LNCaP clone FGC (cell line): ENCODE measurements around the gene VAT1L.

Experiments
- DNase-seq: peaks from one replicate; pipeline ENCODE4 v3.0.0-alpha.2; 2011; ENCODE audit warnings: low read depth
- H3K4me3 ChIP-seq: 2 replicates; pipeline ENCODE4 v1.5.1; 2011; ENCODE audit warnings: mild to moderate bottlenecking, low read depth, low read length, control low read depth
- CTCF ChIP-seq: IDR thresholded peaks from 2 replicates; pipeline ENCODE4 v1.5.1; 2012; ENCODE audit warnings: mild to moderate bottlenecking; ENCODE audit not compliant: control insufficient read depth, insufficient read depth; ENCODE audit errors: extremely low read depth

VAT1L gene

DNA sequence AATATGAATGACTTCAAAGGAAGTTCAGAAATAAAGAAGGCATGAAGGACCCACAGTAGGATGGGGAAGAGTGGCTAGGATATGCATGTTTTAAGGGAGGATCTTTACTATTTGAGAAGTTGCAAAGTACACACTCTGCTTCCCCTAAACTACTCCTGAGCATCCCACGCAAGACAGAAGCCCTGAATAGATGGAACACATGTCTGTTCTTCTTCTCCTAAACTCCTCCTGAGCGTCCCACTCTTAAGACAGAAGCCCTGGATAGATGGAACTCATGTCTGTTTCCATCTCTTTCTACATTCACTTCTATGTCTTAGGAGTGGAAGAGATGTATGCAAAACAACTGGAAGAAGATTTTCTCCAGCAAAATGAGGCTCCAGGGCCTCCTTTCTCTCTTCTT, 88.4 kb downstream of the VAT1L start:
- TF ChIP-seq CTCF = no peak
- no peak overlapping the region for H3K4me3 ChIP-seq
- DNase-seq = no peak

GRCh38 chr16:77877712-77878347, 89.5 kb downstream of the VAT1L start:
- no peak overlapping the region for H3K4me3 ChIP-seq
- TF ChIP-seq CTCF = no peak
- no peak for DNase-seq

DNA sequence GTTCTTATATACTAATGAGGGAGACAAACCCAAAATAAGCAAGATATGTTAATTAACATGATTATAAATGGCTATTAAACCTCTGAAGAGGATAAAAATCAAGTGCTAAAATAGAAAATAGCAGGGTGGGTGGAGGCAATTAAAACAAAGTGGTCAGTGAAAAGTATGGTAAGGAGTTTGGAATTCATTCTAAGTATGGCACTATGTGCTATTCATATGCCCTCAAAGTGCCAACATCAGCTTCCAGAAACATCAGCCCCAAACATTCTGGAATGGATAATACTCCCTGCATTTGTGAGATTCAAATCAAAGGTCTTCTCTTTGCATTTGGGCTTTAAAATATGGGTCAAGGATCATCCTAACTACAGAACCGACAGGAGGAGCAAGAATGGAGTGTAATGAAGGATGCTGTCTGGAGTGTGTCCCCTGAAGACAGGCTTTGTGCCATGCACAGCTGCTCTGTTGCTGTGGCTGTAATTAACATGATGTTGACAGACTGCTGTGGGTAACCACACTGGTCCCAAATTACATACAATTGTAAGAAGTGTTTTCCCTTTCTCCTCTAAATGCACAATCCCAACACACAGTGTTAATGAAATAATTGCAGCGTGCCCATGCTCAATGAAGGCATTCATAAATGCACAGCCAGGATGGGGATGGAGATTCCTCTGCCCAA, 93.1 kb downstream of the VAT1L start:
- H3K4me3 ChIP-seq = no peak overlapping the region
- DNase-seq = no peak
- TF ChIP-seq CTCF = no peak

GRCh38 chr16:77882358-77882757, 94.0 kb downstream of the VAT1L start:
- DNase-seq = no peak
- TF ChIP-seq CTCF = no peak
- no peak overlapping the region for H3K4me3 ChIP-seq

DNA sequence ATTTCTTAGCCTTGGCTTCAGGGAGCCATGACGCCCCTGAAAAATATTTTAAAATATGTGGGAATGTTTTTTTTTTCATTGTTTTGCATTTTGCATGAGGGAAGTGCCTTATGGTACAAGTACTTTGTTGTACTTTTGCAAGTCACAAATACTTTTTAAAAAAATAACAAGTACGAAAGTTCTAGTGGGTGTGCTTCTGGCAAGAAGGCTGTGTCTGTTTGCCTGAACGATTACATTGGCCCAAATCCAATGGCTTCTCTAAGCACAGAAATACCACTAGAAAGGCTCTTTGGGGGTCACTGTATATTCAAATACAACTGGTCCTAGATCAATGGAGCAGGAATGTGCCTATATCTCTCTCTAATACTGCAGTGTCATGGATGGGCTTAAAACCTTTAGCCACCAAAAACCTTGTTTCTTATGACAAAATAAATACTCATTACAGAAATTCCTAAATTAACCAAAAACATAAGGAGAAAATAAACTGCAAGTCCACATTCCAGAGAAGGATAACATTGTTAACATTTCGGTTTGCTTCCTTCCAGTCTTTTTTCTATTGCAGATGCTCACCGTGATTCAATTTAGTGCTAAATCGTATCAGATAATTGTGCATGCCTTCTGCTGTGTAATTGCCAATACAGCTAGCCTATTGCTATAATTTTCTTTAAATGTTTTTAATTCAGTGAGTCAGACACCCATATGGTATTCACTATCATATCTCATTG, 97.4 kb downstream of the VAT1L start:
- no peak overlapping the region for H3K4me3 ChIP-seq
- DNase-seq = no peak
- TF ChIP-seq CTCF = no peak

GRCh38 chr16:77888871-77889270, 100.5 kb downstream of the VAT1L start:
- no peak for DNase-seq
- H3K4me3 ChIP-seq = no peak overlapping the region
- TF ChIP-seq CTCF = no peak
